D721Med (cell line): ENCODE measurements around the gene FGF10.

Experiments used
- DNase-seq: peaks from one replicate; pipeline ENCODE4 v3.0.0; 2011; ENCODE audit warnings: low spot score; ENCODE audit not compliant: insufficient read length
- FAIRE-seq: peaks from 2 replicates; lab custom pipeline; 2011; peaks lifted over from hg19 to GRCh38; lab: Jason Lieb, UNC
- TF ChIP-seq, protein P1 (sequence below): IDR thresholded peaks from 2 replicates; pipeline ENCODE4 v1.5.1; 2012; ENCODE audit warnings: mild to moderate bottlenecking, control low read depth; ENCODE audit not compliant: insufficient read depth; ENCODE audit errors: missing control alignments

Gene FGF10

DNA sequence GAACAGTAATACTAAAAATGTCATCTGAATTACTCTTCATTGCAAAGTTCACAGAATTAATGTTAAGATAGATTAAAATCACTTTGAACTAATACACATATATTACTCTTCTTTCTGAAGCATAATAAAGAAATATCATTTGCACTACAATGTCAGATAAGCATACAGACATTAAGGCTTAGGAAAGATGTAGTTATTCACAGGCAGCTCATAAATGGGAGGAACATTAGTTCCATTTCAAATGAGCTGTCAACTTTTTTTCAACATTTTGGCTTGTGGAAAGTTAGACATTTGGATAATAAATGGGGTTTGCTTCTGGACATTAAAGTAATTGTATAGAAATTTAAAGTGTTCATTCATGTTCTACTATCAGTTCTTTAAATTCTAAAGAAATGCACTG lies 6.3 kb downstream of the FGF10 start:
- DNase-seq (no peak), FAIRE-seq (no peak)
- TF ChIP-seq, protein P1, sequence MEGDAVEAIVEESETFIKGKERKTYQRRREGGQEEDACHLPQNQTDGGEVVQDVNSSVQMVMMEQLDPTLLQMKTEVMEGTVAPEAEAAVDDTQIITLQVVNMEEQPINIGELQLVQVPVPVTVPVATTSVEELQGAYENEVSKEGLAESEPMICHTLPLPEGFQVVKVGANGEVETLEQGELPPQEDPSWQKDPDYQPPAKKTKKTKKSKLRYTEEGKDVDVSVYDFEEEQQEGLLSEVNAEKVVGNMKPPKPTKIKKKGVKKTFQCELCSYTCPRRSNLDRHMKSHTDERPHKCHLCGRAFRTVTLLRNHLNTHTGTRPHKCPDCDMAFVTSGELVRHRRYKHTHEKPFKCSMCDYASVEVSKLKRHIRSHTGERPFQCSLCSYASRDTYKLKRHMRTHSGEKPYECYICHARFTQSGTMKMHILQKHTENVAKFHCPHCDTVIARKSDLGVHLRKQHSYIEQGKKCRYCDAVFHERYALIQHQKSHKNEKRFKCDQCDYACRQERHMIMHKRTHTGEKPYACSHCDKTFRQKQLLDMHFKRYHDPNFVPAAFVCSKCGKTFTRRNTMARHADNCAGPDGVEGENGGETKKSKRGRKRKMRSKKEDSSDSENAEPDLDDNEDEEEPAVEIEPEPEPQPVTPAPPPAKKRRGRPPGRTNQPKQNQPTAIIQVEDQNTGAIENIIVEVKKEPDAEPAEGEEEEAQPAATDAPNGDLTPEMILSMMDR = no peak

DNA sequence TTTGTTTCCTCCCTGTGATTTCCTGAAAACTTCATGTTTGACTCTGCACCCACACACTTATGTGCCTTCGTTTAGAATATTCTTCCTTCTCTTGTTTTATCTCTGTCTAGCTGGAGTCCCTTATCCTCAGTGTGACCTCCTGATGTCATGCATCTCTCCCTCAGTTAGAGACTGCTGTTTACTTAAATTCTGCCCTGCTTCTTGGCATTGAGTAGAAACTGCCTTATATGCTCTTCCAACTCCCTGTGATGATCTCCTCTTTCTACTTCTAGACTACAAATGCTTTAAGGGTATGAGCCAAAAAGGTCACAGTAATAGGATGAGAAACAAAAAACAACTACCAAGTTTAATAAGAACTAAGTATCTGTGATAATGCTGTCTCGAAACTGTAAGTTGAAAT lies 12.2 kb downstream of the FGF10 start:
- FAIRE-seq (no peak), DNase-seq (no peak)
- TF ChIP-seq, protein P1 = no peak

DNA sequence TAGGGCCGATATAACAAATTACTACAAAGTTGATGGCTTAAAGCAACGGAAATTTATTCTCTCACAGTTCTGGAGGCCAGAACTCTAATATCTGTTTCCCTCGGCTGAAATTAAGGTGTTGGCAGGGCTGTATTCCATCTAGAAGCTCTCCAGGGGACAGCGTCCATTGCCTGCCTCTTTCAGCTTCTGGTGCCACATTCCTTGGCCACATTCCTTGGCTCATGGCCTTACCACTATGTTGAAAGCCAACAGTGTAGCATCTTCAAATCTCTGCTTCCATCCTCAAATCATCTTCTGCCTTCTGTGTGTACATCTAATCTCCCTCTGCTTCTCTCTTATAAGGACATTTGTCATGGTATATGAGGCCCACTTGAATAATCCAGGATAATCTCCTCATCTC lies 17.2 kb downstream of the FGF10 start:
- DNase-seq (no peak), FAIRE-seq (no peak)
- TF ChIP-seq, protein P1 = no peak

DNA sequence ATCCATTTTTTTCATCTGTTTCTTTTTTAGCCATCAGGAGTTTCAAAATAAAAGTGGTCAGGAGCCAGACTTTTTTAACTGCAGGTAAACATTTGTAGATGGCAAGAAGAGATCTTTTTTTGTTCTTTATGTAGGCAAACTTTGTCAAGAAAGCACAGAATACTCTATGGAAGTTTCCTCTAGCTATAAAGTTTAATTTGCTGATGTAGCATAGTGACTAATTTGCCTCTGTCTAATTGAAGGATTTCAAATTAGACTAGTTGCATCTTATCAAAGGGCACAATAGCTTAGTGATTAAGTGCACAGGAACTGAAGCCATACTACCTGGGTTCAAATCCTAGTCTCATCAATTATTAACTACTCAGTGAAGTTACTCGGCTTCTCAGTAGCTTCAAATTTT lies 22.0 kb downstream of the FGF10 start:
- FAIRE-seq = no peak
- no peak for DNase-seq
- TF ChIP-seq, protein P1 = no peak

DNA sequence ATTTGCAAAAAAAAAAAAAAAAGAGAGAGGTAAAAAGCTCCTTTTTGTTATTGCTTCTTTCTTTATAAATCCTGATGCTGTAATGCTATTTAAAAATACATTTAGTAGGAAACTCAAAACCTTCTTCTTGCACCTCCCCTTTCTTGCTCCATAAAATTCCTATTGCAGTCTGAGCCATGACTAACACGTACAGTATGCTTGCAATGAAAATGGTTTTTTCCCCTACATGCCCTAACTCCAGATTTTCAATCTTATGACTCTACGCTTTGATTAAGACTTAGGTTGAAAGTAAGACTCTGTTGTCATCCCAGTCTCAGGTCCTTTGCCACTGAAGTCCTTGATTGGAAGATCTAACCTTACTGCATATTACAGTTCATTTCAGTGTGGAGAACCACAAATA lies 23.9 kb downstream of the FGF10 start:
- TF ChIP-seq, protein P1 = no peak
- DNase-seq (no peak), FAIRE-seq (no peak)

DNA sequence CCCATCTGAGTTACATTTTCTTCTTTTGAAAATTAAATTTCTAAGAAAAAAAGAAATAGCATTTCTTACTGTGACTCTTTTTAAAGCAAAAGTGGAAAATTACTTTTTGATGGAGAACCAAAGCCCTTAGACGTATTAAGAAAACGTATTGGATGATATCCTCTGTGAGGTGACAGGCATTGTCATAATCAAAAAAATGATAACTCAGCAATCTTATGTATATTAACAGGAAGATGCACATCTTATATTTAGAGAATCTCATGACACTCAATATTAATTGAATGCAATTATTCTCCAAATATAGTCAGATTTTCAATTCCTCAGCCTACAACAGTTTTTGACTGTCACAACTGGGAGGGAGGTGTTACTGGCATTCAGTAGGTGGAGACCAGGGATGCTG lies 25.1 kb downstream of the FGF10 start:
- DNase-seq = no peak
- TF ChIP-seq, protein P1 = no peak
- no peak for FAIRE-seq

DNA sequence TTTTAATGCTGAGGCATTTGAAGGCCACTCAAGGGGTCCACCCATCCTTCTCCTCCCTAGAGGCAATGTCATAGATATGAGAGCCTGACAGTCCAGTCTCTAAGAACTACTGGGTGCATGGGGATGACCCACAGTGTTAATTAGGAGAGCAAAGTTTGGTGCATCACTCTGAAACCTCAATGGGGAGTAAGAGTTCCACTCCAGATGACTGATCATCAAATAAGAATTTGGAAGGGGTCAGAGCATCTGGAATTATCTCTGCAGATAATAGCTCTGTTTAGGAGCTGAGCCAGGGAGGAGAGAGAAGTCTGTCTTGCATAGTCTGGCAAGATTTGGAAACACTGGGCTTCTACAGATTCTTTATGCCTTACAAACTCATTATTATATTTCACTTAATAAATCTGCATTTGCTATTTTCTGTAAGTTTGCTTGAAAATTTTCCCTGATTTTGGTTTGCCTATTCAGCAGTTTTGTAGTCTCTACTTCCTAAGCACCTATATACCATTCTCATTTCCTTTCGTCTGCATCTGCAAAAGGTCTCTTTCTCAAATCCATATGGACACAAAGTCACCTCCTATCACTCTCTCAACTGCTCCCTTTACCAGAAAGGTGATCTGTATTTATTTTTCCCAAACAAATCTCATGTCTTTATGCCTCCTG lies 27.7 kb downstream of the FGF10 start:
- DNase-seq (no peak), FAIRE-seq (no peak)
- TF ChIP-seq, protein P1 = no peak
